ENCODE results near the gene SLC44A5. TPM values are rescaled to one million over a fixed set of nuclear protein-coding genes. Genes with fewer than 3 reads are reported as not detected.
"Not testable (repeated sequence)": the region's sequence is repeated elsewhere in the genome, so short reads cannot be mapped to it uniquely, and the experiment has no call there.

SLC44A5 gene
- polyA plus RNA-seq, 1 donor from 2014 or later: 2.7 TPM

- Mint-ChIP-seq H3K4me3 (no peak overlapping the region), H3K9me3 (peaks cover 0 to 1% (median 0%) of the 10 kb centered on the region in 3 donors), H3K4me1 (no peaks in the 10 kb centered on the region), H3K27ac (no peak overlapping the region), H3K36me3 (peaks cover 2% of the 10 kb centered on the region), H3K27me3 (peaks cover 4% of the 10 kb centered on the region)
These were observed 302.5 kb downstream of the SLC44A5 start for GRCh38 chr1:75308365-75308764.

GRCh38 chr1:75305061-75305460 is 305.9 kb downstream of the SLC44A5 start:
- no peaks in the 10 kb centered on the region for H3K4me1 Mint-ChIP-seq
- H3K36me3 Mint-ChIP-seq: no peaks in the 10 kb centered on the region
- H3K27ac Mint-ChIP-seq: no peak overlapping the region
- no peak overlapping the region for H3K4me3 Mint-ChIP-seq
- peaks cover 0 to 1% (median 0%) of the 10 kb centered on the region in 3 donors for H3K9me3 Mint-ChIP-seq
- no peaks in the 10 kb centered on the region for H3K27me3 Mint-ChIP-seq

- peaks cover 2% of the 10 kb centered on the region for H3K36me3 Mint-ChIP-seq
- H3K27me3 Mint-ChIP-seq: peaks cover 4% of the 10 kb centered on the region
- no peak overlapping the region for H3K27ac Mint-ChIP-seq
- H3K4me1 Mint-ChIP-seq: peaks cover 0 to 2% (median 2%) of the 10 kb centered on the region in 3 donors
- H3K4me3 Mint-ChIP-seq: no peak overlapping the region
- peaks cover 0 to 5% (median 4%) of the 10 kb centered on the region in 3 donors for H3K9me3 Mint-ChIP-seq
These were observed 317.6 kb downstream of the SLC44A5 start for GRCh38 chr1:75293270-75293669.

- H3K4me1 Mint-ChIP-seq: peaks cover 0 to 2% (median 2%) of the 10 kb centered on the region in 3 donors
- no peak overlapping the region for H3K4me3 Mint-ChIP-seq
- peaks cover 4 to 6% (median 6%) of the 10 kb centered on the region in 3 donors for H3K9me3 Mint-ChIP-seq
- H3K36me3 Mint-ChIP-seq: peaks cover 2% of the 10 kb centered on the region
- peaks cover 4% of the 10 kb centered on the region for H3K27me3 Mint-ChIP-seq
- H3K27ac Mint-ChIP-seq: no peak overlapping the region
These were observed 318.9 kb downstream of the SLC44A5 start for GRCh38 chr1:75292013-75292412.

- Mint-ChIP-seq H3K27ac (no peak overlapping the region), H3K4me1 (peaks cover 0 to 6% (median 0%) of the 10 kb centered on the region in 3 donors), H3K27me3 (peaks cover 2% of the 10 kb centered on the region), H3K9me3 (no peaks in the 10 kb centered on the region), H3K4me3 (no peak overlapping the region), H3K36me3 (no peaks in the 10 kb centered on the region)
These were observed 334.5 kb downstream of the SLC44A5 start for GRCh38 chr1:75276385-75276784.

GRCh38 chr1:75275631-75276030 is 335.3 kb downstream of the SLC44A5 start:
- H3K27me3 Mint-ChIP-seq: peaks cover 2% of the 10 kb centered on the region
- no peak overlapping the region for H3K27ac Mint-ChIP-seq
- H3K4me3 Mint-ChIP-seq: no peak overlapping the region
- no peaks in the 10 kb centered on the region for H3K36me3 Mint-ChIP-seq
- H3K9me3 Mint-ChIP-seq: no peaks in the 10 kb centered on the region
- H3K4me1 Mint-ChIP-seq: peaks cover 0 to 6% (median 0%) of the 10 kb centered on the region in 3 donors

GRCh38 chr1:75274920-75275506 is 335.9 kb downstream of the SLC44A5 start:
- Mint-ChIP-seq H3K4me3 (no peak overlapping the region), H3K27me3 (peaks cover 2% of the 10 kb centered on the region), H3K27ac (no peak overlapping the region), H3K4me1 (peaks cover 0 to 6% (median 0%) of the 10 kb centered on the region in 3 donors), H3K36me3 (no peaks in the 10 kb centered on the region), H3K9me3 (peaks cover 0 to under 1% (median 0%) of the 10 kb centered on the region in 3 donors)

- no peak overlapping the region for H3K27ac Mint-ChIP-seq
- peaks cover 0 to 4% (median 0%) of the 10 kb centered on the region in 3 donors for H3K9me3 Mint-ChIP-seq
- peaks cover 2% of the 10 kb centered on the region for H3K27me3 Mint-ChIP-seq
- H3K36me3 Mint-ChIP-seq: no peaks in the 10 kb centered on the region
- H3K4me3 Mint-ChIP-seq: no peak overlapping the region
- peaks cover 0 to 6% (median 0%) of the 10 kb centered on the region in 3 donors for H3K4me1 Mint-ChIP-seq
These were observed 337.8 kb downstream of the SLC44A5 start for GRCh38 chr1:75273110-75273509.

- H3K27me3 Mint-ChIP-seq: no peaks in the 10 kb centered on the region
- peaks cover 0 to 5% (median 4%) of the 10 kb centered on the region in 3 donors for H3K9me3 Mint-ChIP-seq
- no peaks in the 10 kb centered on the region for H3K36me3 Mint-ChIP-seq
- peak overlapping the region in 1 of 3 donors; percentile 17 for H3K27ac Mint-ChIP-seq
- H3K4me3 Mint-ChIP-seq: no peak overlapping the region
- peaks cover 13 to 25% (median 21%) of the 10 kb centered on the region in 3 donors for H3K4me1 Mint-ChIP-seq
These were observed 345.1 kb downstream of the SLC44A5 start for GRCh38 chr1:75265792-75266191.

- H3K27ac Mint-ChIP-seq: no peak overlapping the region
- H3K4me3 Mint-ChIP-seq: no peak overlapping the region
- peaks cover 0 to 5% (median 3%) of the 10 kb centered on the region in 3 donors for H3K9me3 Mint-ChIP-seq
- H3K4me1 Mint-ChIP-seq: peaks cover 18 to 37% (median 34%) of the 10 kb centered on the region in 3 donors
- H3K27me3 Mint-ChIP-seq: no peaks in the 10 kb centered on the region
- peaks cover 6% of the 10 kb centered on the region for H3K36me3 Mint-ChIP-seq
These were observed 346.8 kb downstream of the SLC44A5 start for GRCh38 chr1:75264112-75264511.

GRCh38 chr1:75263616-75264015 is 347.3 kb downstream of the SLC44A5 start:
- peaks cover 18 to 37% (median 35%) of the 10 kb centered on the region in 3 donors for H3K4me1 Mint-ChIP-seq
- H3K4me3 Mint-ChIP-seq, H3K27me3 Mint-ChIP-seq, H3K9me3 Mint-ChIP-seq, H3K27ac Mint-ChIP-seq, H3K36me3 Mint-ChIP-seq: not testable (repeated sequence)

- Mint-ChIP-seq H3K4me1 (peaks cover 21 to 43% (median 37%) of the 10 kb centered on the region in 3 donors), H3K27ac (peak overlapping the region; percentile 65 to 96 (median 67)), H3K4me3 (peak overlapping the region; percentile 13 to 77 (median 34))
- H3K27me3 Mint-ChIP-seq, H3K36me3 Mint-ChIP-seq, H3K9me3 Mint-ChIP-seq: not testable (repeated sequence)
These were observed 349.0 kb downstream of the SLC44A5 start for GRCh38 chr1:75261946-75262345.

- Mint-ChIP-seq H3K27me3 (no peaks in the 10 kb centered on the region), H3K9me3 (peaks cover 0 to 8% (median 3%) of the 10 kb centered on the region in 3 donors), H3K36me3 (peaks cover 8% of the 10 kb centered on the region), H3K27ac (no peak overlapping the region), H3K4me1 (peaks cover 31 to 54% (median 41%) of the 10 kb centered on the region in 3 donors), H3K4me3 (no peak overlapping the region)
These were observed 352.6 kb downstream of the SLC44A5 start for GRCh38 chr1:75258351-75258750.

GRCh38 chr1:75257424-75257823 is 353.5 kb downstream of the SLC44A5 start:
- Mint-ChIP-seq H3K27ac (no peak overlapping the region), H3K27me3 (peaks cover 2% of the 10 kb centered on the region), H3K4me1 (peaks cover 32 to 55% (median 50%) of the 10 kb centered on the region in 3 donors), H3K9me3 (peaks cover 0 to 6% (median 3%) of the 10 kb centered on the region in 3 donors), H3K36me3 (peaks cover 11% of the 10 kb centered on the region), H3K4me3 (peak overlapping the region in 1 of 4 donors; percentile 4)

GRCh38 chr1:75250114-75250513 is 360.8 kb downstream of the SLC44A5 start:
- not testable (repeated sequence) for H3K27ac Mint-ChIP-seq, H3K36me3 Mint-ChIP-seq, H3K27me3 Mint-ChIP-seq, H3K4me3 Mint-ChIP-seq, H3K9me3 Mint-ChIP-seq
- H3K4me1 Mint-ChIP-seq: peaks cover 13 to 21% (median 14%) of the 10 kb centered on the region in 3 donors

- H3K36me3 Mint-ChIP-seq: no peaks in the 10 kb centered on the region
- no peaks in the 10 kb centered on the region for H3K27me3 Mint-ChIP-seq
- peak overlapping the region in 1 of 3 donors; percentile 2 for H3K27ac Mint-ChIP-seq
- H3K4me3 Mint-ChIP-seq: no peak overlapping the region
- H3K4me1 Mint-ChIP-seq: peaks cover 6 to 11% (median 7%) of the 10 kb centered on the region in 3 donors
- no peaks in the 10 kb centered on the region for H3K9me3 Mint-ChIP-seq
These were observed 365.7 kb downstream of the SLC44A5 start for GRCh38 chr1:75245239-75245638.

Measured in IgD-negative memory B cell (primary cell).